Thymus (tissue), 11 donors: ENCODE results near the gene GUSB. TPM values are rescaled to one million over a fixed set of nuclear protein-coding genes. Genes with fewer than 3 reads are reported as not detected.

Experiments
- DNase-seq, 9 donors: peaks; one replicate each; pipeline ENCODE4 v3.0.0-alpha.2; 2013; ENCODE audit warnings: low spot score in 9 of 9, low read depth in 6 of 9, missing footprints in 1 of 9
- H3K27ac ChIP-seq, 2 donors: one replicate each; pipeline ENCODE4 v1.5.1; 2013; ENCODE audit warnings: control low read depth in 1 of 2, low read depth in 1 of 2, low read length in 1 of 2, mild to moderate bottlenecking in 1 of 2, moderate library complexity in 1 of 2
- H3K27me3 ChIP-seq, 2 donors: one replicate each; pipeline ENCODE4 v1.5.1; 2013; ENCODE audit warnings: low read length in 1 of 2; ENCODE audit not compliant: control insufficient read depth in 2 of 2, insufficient read depth in 1 of 2
- H3K36me3 ChIP-seq, 2 donors: one replicate each; pipeline ENCODE4 v1.5.1; 2013; ENCODE audit warnings: low read length in 1 of 2, mild to moderate bottlenecking in 1 of 2, moderate library complexity in 1 of 2; ENCODE audit not compliant: control insufficient read depth in 2 of 2, insufficient read depth in 2 of 2
- H3K4me1 ChIP-seq, 2 donors: one replicate each; pipeline ENCODE4 v1.5.1; 2013; ENCODE audit warnings: low read length in 2 of 2; ENCODE audit not compliant: control insufficient read depth in 2 of 2, insufficient read depth in 2 of 2
- H3K4me3 ChIP-seq, 2 donors: one replicate each; pipeline ENCODE4 v1.5.1; 2013; ENCODE audit warnings: low read length in 2 of 2, control low read depth in 1 of 2, mild to moderate bottlenecking in 1 of 2
- H3K9me3 ChIP-seq, 2 donors: one replicate each; pipeline ENCODE4 v1.5.1; 2013; ENCODE audit warnings: low read length in 1 of 2, mild to moderate bottlenecking in 1 of 2; ENCODE audit not compliant: control insufficient read depth in 2 of 2, insufficient read depth in 1 of 2
- WGBS: extraction: QIAGEN DNeasy Blood & Tissue Kit; methylation state at CpG from one replicate; pipeline ENCODE4 v1.1.7; 2013; 5-methylcytosine and 5-hydroxymethylcytosine counted together
- polyA plus RNA-seq: library from polyadenylated mRNA; stranded (reverse); fragments of 200-250 nt; gene quantifications from one replicate; pipeline ENCODE4 v1.2.3, GENCODE V29; 2013
- total RNA-seq: library from RNA; stranded (reverse); fragments of 120-200 nt; gene quantifications from one replicate; pipeline ENCODE4 v1.2.4, GENCODE V29; 2013
- donor health status: healthy.

GUSB gene
- total and polyA plus RNA-seq, 2 donors: 20.6 to 56.4 TPM

GRCh38 chr7:65924193-65924592 lies 57.8 kb downstream of the GUSB start:
- H3K4me3 ChIP-seq: no peak overlapping the region
- H3K36me3 ChIP-seq: no peaks in the 10 kb centered on the region
- no peak overlapping the region for H3K27ac ChIP-seq
- WGBS: 98% methylated on average over 4 of the region's 4 CpGs
- no peaks in the 10 kb centered on the region for H3K4me1 ChIP-seq
- no peaks in the 10 kb centered on the region for H3K9me3 ChIP-seq
- no peak for DNase-seq
- no peaks in the 10 kb centered on the region for H3K27me3 ChIP-seq

GRCh38 chr7:65923316-65923715 lies 58.7 kb downstream of the GUSB start:
- H3K27me3 ChIP-seq: no peaks in the 10 kb centered on the region
- no peak overlapping the region for H3K27ac ChIP-seq
- no peaks in the 10 kb centered on the region for H3K4me1 ChIP-seq
- no peak overlapping the region for H3K4me3 ChIP-seq
- no peak for DNase-seq
- WGBS: 98% methylated on average over 4 of the region's 4 CpGs
- no peaks in the 10 kb centered on the region for H3K9me3 ChIP-seq
- H3K36me3 ChIP-seq: no peaks in the 10 kb centered on the region

- WGBS: 94% methylated on average over 8 of the region's 8 CpGs
- no peaks in the 10 kb centered on the region for H3K27me3 ChIP-seq
- H3K9me3 ChIP-seq: no peaks in the 10 kb centered on the region
- H3K4me3 ChIP-seq: no peak overlapping the region
- DNase-seq: no peak
- H3K36me3 ChIP-seq: no peaks in the 10 kb centered on the region
- no peaks in the 10 kb centered on the region for H3K4me1 ChIP-seq
- H3K27ac ChIP-seq: no peak overlapping the region
Measured at GRCh38 chr7:65915921-65916657, 65.9 kb downstream of the GUSB start.

- 96% methylated on average over 7 of the region's 7 CpGs for WGBS
- no peaks in the 10 kb centered on the region for H3K27me3 ChIP-seq
- H3K27ac ChIP-seq: no peak overlapping the region
- DNase-seq: no peak
- H3K4me1 ChIP-seq: peaks cover 0 to 2% of the 10 kb centered on the region in 2 donors
- H3K9me3 ChIP-seq: no peaks in the 10 kb centered on the region
- H3K36me3 ChIP-seq: no peaks in the 10 kb centered on the region
- H3K4me3 ChIP-seq: no peak overlapping the region
Measured at GRCh38 chr7:65912237-65912636, 69.8 kb downstream of the GUSB start.

Other genes starting within 250 kb of the GUSB start
- gene VKORC1L1, start 109.1 kb downstream of the GUSB start, total RNA-seq: 6.0 TPM
- gene VKORC1L1, start 109.1 kb downstream of the GUSB start, polyA plus RNA-seq: 8.5 TPM
- gene ASL, start 93.6 kb upstream of the GUSB start, total RNA-seq: 7.3 TPM
- gene ASL, start 93.6 kb upstream of the GUSB start, polyA plus RNA-seq: 24.6 TPM
- gene CRCP, start 132.6 kb upstream of the GUSB start, total RNA-seq: 18.8 TPM
- 23.6 TPM for gene CRCP, start 132.6 kb upstream of the GUSB start, polyA plus RNA-seq
- gene TPST1, start 223.1 kb upstream of the GUSB start, total RNA-seq: 5.8 TPM
- 4.7 TPM for gene TPST1, start 223.1 kb upstream of the GUSB start, polyA plus RNA-seq